Naive B cell (primary cell): ENCODE results near the gene DMPK. TPM values are rescaled to one million over a fixed set of nuclear protein-coding genes. Genes with fewer than 3 reads are reported as not detected.

Experiments used
- ATAC-seq, 2 donors: fragments of 150-1000 bp; cut with Tn5 transposase; 2 replicates each; pipeline ENCODE4 v1.10.0; 2021; ENCODE audit warnings: low read depth in 2 of 2, mild to moderate bottlenecking in 2 of 2, moderate library complexity in 2 of 2
- DNase-seq: peaks from one replicate; pipeline ENCODE4 v3.0.0; 2022
- H3K27ac Mint-ChIP-seq, 6 donors: one replicate each; pipeline ENCODE4 v1.8.0; 2020 to 2022; ENCODE audit warnings: mild to moderate bottlenecking in 6 of 6, mixed read lengths in 6 of 6, moderate library complexity in 5 of 6, inconsistent platforms in 2 of 6
- H3K27me3 Mint-ChIP-seq, 3 donors: one replicate each; pipeline ENCODE4 v1.8.0; 2021 to 2022; ENCODE audit warnings: mixed read lengths in 3 of 3, mild to moderate bottlenecking in 1 of 3
- H3K36me3 Mint-ChIP-seq, 2 donors: one replicate each; pipeline ENCODE4 v1.8.0; 2020 to 2022; ENCODE audit warnings: mixed read lengths in 2 of 2, inconsistent platforms in 1 of 2, mild to moderate bottlenecking in 1 of 2
- H3K4me1 Mint-ChIP-seq, 3 donors: one replicate each; pipeline ENCODE4 v1.8.0; 2020 to 2022; ENCODE audit warnings: mixed read lengths in 3 of 3, inconsistent platforms in 1 of 3, mild to moderate bottlenecking in 1 of 3, moderate library complexity in 1 of 3
- H3K4me3 Mint-ChIP-seq, 8 donors: one replicate each; pipeline ENCODE4 v1.8.0; 2020 to 2022; ENCODE audit warnings: mild to moderate bottlenecking in 8 of 8, mixed read lengths in 8 of 8, moderate library complexity in 8 of 8, inconsistent platforms in 2 of 8
- H3K9me3 Mint-ChIP-seq, 7 donors: one replicate each; pipeline ENCODE4 v1.8.0; 2020 to 2022; ENCODE audit warnings: mixed read lengths in 7 of 7, mild to moderate bottlenecking in 5 of 7, inconsistent platforms in 2 of 7, moderate library complexity in 1 of 7
- polyA plus RNA-seq, 6 donors: library from polyadenylated mRNA; unstranded; fragments of 300-500 nt; fragmentation: Illumina TruSeq; gene quantifications; one replicate each; pipeline ENCODE4 v1.2.3, GENCODE V29; 2021; ENCODE audit warnings: low read depth in 6 of 6

The DMPK gene
- polyA plus RNA-seq, 6 donors from 2014 or later = 0.31 to 2.7 (median 1.1) TPM; not detected in 1

GRCh38 chr19:45821103-45821521, 38.8 kb upstream of the DMPK start:
- no peaks in the 10 kb centered on the region for H3K9me3 Mint-ChIP-seq
- DNase-seq = no peak
- H3K4me3 Mint-ChIP-seq = no peak overlapping the region
- H3K4me1 Mint-ChIP-seq = peaks cover 4 to 9% (median 8%) of the 10 kb centered on the region in 3 donors
- H3K27me3 Mint-ChIP-seq = no peaks in the 10 kb centered on the region
- peak overlapping the region in 3 of 6 donors; percentile 47 to 85 (median 65) for H3K27ac Mint-ChIP-seq
- peaks cover 0 to 14% of the 10 kb centered on the region in 2 donors for H3K36me3 Mint-ChIP-seq
- no peak for ATAC-seq

GRCh38 chr19:45820413-45821102, 38.3 kb upstream of the DMPK start:
- Mint-ChIP-seq H3K4me1 (peaks cover 4 to 10% (median 9%) of the 10 kb centered on the region in 3 donors), H3K9me3 (no peaks in the 10 kb centered on the region), H3K36me3 (peaks cover 0 to 14% of the 10 kb centered on the region in 2 donors), H3K27me3 (no peaks in the 10 kb centered on the region), H3K27ac (peak overlapping the region in 1 of 6 donors; percentile 62), H3K4me3 (no peak overlapping the region)
- DNase-seq = no peak
- ATAC-seq = no peak

- no peak for ATAC-seq
- Mint-ChIP-seq H3K27me3 (no peaks in the 10 kb centered on the region), H3K4me1 (peaks cover 4 to 12% (median 9%) of the 10 kb centered on the region in 3 donors), H3K36me3 (peaks cover 0 to 14% of the 10 kb centered on the region in 2 donors), H3K27ac (peak overlapping the region in 3 of 6 donors; percentile 37 to 46 (median 44)), H3K9me3 (no peaks in the 10 kb centered on the region), H3K4me3 (peak overlapping the region in 1 of 8 donors; percentile 35)
- no peak for DNase-seq
Observed at GRCh38 chr19:45819769-45820168, 37.5 kb upstream of the DMPK start.

- DNase-seq (no peak), ATAC-seq (no peak)
- H3K4me3 Mint-ChIP-seq = no peak overlapping the region
- peaks cover 0 to 8% of the 10 kb centered on the region in 2 donors for H3K36me3 Mint-ChIP-seq
- peaks cover 0 to 16% (median 4%) of the 10 kb centered on the region in 3 donors for H3K27me3 Mint-ChIP-seq
- no peaks in the 10 kb centered on the region for H3K9me3 Mint-ChIP-seq
- H3K27ac Mint-ChIP-seq = peak overlapping the region in 4 of 6 donors; percentile 27 to 84 (median 60)
- peaks cover 4 to 12% (median 9%) of the 10 kb centered on the region in 3 donors for H3K4me1 Mint-ChIP-seq
Observed at GRCh38 chr19:45817725-45818301, 35.5 kb upstream of the DMPK start.

- DNase-seq (peak; percentile 96), ATAC-seq (peak; percentile 98)
- Mint-ChIP-seq H3K36me3 (peaks cover 0 to 8% of the 10 kb centered on the region in 2 donors), H3K4me3 (peak overlapping the region in 7 of 8 donors; percentile 37 to 80 (median 70)), H3K27ac (peak overlapping the region; percentile 33 to 84 (median 66)), H3K9me3 (no peaks in the 10 kb centered on the region), H3K4me1 (peaks cover 4 to 12% (median 9%) of the 10 kb centered on the region in 3 donors), H3K27me3 (peaks cover 0 to 23% (median 4%) of the 10 kb centered on the region in 3 donors)
Observed at GRCh38 chr19:45817010-45817724, 34.9 kb upstream of the DMPK start.

GRCh38 chr19:45816236-45817009, 34.1 kb upstream of the DMPK start:
- Mint-ChIP-seq H3K27ac (peak overlapping the region in 1 of 6 donors; percentile 51), H3K4me1 (peaks cover 4 to 12% (median 9%) of the 10 kb centered on the region in 3 donors), H3K36me3 (peaks cover 0 to 5% of the 10 kb centered on the region in 2 donors), H3K27me3 (peaks cover 0 to 25% (median 4%) of the 10 kb centered on the region in 3 donors), H3K9me3 (no peaks in the 10 kb centered on the region), H3K4me3 (peak overlapping the region in 4 of 8 donors; percentile 6 to 70 (median 50))
- ATAC-seq = no peak
- no peak for DNase-seq

GRCh38 chr19:45815481-45816216, 33.4 kb upstream of the DMPK start:
- H3K27me3 Mint-ChIP-seq = peaks cover 0 to 26% (median 4%) of the 10 kb centered on the region in 3 donors

GRCh38 chr19:45814851-45815480, 32.7 kb upstream of the DMPK start, which contains the start of gene RSPH6A:
RSPH6A (minus strand) TSS chr19:45815308; CDS start chr19:45815176, 132 bp downstream.
- H3K4me1 Mint-ChIP-seq = peaks cover 4 to 9% (median 8%) of the 10 kb centered on the region in 3 donors
- ATAC-seq = no peak
- H3K27ac Mint-ChIP-seq = peak within 1 kb of the TSS in 1 of 6 donors; percentile 90
- no peak for DNase-seq
- peak within 1 kb of the TSS; percentile 43 to 82 (median 67) for H3K4me3 Mint-ChIP-seq
- peaks cover 0 to 31% (median 4%) of the 10 kb centered on the region in 3 donors for H3K27me3 Mint-ChIP-seq
- H3K36me3 Mint-ChIP-seq = no peaks in the 10 kb centered on the region
- no peaks in the 10 kb centered on the region for H3K9me3 Mint-ChIP-seq

More at GRCh38 chr19:45815481-45816216, 33.4 kb upstream of the DMPK start:
- H3K27ac Mint-ChIP-seq = peak overlapping the region in 1 of 6 donors; percentile 90
- H3K4me1 Mint-ChIP-seq = peaks cover 4 to 9% (median 8%) of the 10 kb centered on the region in 3 donors
- peak overlapping the region; percentile 43 to 82 (median 67) for H3K4me3 Mint-ChIP-seq
- ATAC-seq (no peak), DNase-seq (no peak)
- H3K36me3 Mint-ChIP-seq = no peaks in the 10 kb centered on the region
- no peaks in the 10 kb centered on the region for H3K9me3 Mint-ChIP-seq

- ATAC-seq (no peak), DNase-seq (no peak)
- H3K36me3 Mint-ChIP-seq = no peaks in the 10 kb centered on the region
- peak overlapping the region in 1 of 8 donors; percentile 59 for H3K4me3 Mint-ChIP-seq
- H3K9me3 Mint-ChIP-seq = no peaks in the 10 kb centered on the region
- H3K27me3 Mint-ChIP-seq = peaks cover 0 to 31% (median 4%) of the 10 kb centered on the region in 3 donors
- peaks cover 1 to 13% (median 8%) of the 10 kb centered on the region in 3 donors for H3K4me1 Mint-ChIP-seq
- H3K27ac Mint-ChIP-seq = no peak overlapping the region
Observed at GRCh38 chr19:45814166-45814780, 32.0 kb upstream of the DMPK start.

- Mint-ChIP-seq H3K9me3 (no peaks in the 10 kb centered on the region), H3K36me3 (no peaks in the 10 kb centered on the region), H3K27me3 (peaks cover 0 to 31% (median 4%) of the 10 kb centered on the region in 3 donors), H3K27ac (no peak overlapping the region), H3K4me3 (no peak overlapping the region), H3K4me1 (peaks cover 0 to 11% (median 7%) of the 10 kb centered on the region in 3 donors)
- no peak for DNase-seq
- no peak for ATAC-seq
Observed at GRCh38 chr19:45812297-45812696, 30.0 kb upstream of the DMPK start.

- peaks cover 0 to 31% (median 4%) of the 10 kb centered on the region in 3 donors for H3K27me3 Mint-ChIP-seq
- H3K9me3 Mint-ChIP-seq = no peaks in the 10 kb centered on the region
- no peak overlapping the region for H3K27ac Mint-ChIP-seq
- DNase-seq = no peak
- peaks cover 0 to 10% (median 7%) of the 10 kb centered on the region in 3 donors for H3K4me1 Mint-ChIP-seq
- ATAC-seq = no peak
- H3K36me3 Mint-ChIP-seq = no peaks in the 10 kb centered on the region
- H3K4me3 Mint-ChIP-seq = peak overlapping the region in 1 of 8 donors; percentile 42
Observed at GRCh38 chr19:45809643-45810159, 27.4 kb upstream of the DMPK start.
